ENCODE measurements around the gene SFI1.

The SFI1 gene

GRCh38 chr22:31474743-31475142 is 21.6 kb upstream of the SFI1 start:
- Histone ChIP-seq H4K91ac (ENCODE audit: low read depth, low read length, poor library complexity) (no peak overlapping the region), H2BK5ac (ENCODE audit: low read length) (no peak overlapping the region), H3K4me2 (ENCODE audit: insufficient read depth, low read length, poor library complexity, severe bottlenecking) (no peak overlapping the region), H3K14ac (ENCODE audit: low read length) (no peak overlapping the region), H3K23ac (ENCODE audit: low read depth, low read length, poor library complexity) (no peak overlapping the region), H3K9me3 (replicated peaks in 1 of 2; ENCODE audit: control insufficient read depth in 2 of 2, insufficient read depth in 1 of 2, low read depth in 1 of 2, low read length in 2 of 2) (no peaks in the 10 kb centered on the region), H3K18ac (ENCODE audit: low read length) (no peak overlapping the region), H3K4me3 (ENCODE audit: low read length in 2 of 2) (no peak overlapping the region), H2AK5ac (ENCODE audit: low read depth, low read length) (no peak overlapping the region), H2BK12ac (ENCODE audit: low read length) (no peak overlapping the region), H2AFZ (ENCODE audit: low read length) (no peak overlapping the region), H3K79me1 (ENCODE audit: low read depth, low read length) (peaks cover 3% of the 10 kb centered on the region), H3K36me3 (replicated peaks in 1 of 2; ENCODE audit: control insufficient read depth in 2 of 2, insufficient read depth in 2 of 2, low read length in 2 of 2) (peaks cover 8 to 85% of the 10 kb centered on the region in 2 donors), H3K4ac (ENCODE audit: low read length) (no peak overlapping the region), H3K27ac (replicated peaks; ENCODE audit: low read length) (no peak overlapping the region), H2BK15ac (ENCODE audit: low read length) (no peak overlapping the region), H4K8ac (ENCODE audit: low read depth, low read length) (no peak overlapping the region), H3K27me3 (ENCODE audit: control insufficient read depth in 3 of 3, insufficient read depth in 3 of 3, low read depth in 1 of 3, low read length in 3 of 3) (no peaks in the 10 kb centered on the region), H2BK120ac (ENCODE audit: low read depth, low read length) (no peak overlapping the region), H3K4me1 (ENCODE audit: control insufficient read depth in 2 of 2, insufficient read depth in 1 of 2, low read depth in 1 of 2, low read length in 2 of 2) (no peaks in the 10 kb centered on the region), H3K9ac (ENCODE audit: low read depth, low read length, poor library complexity) (no peak overlapping the region)
- DNase-seq (ENCODE audit: low spot score) = no peak
- no CpG with 5 or more reads among the region's 2 CpGs for WGBS, 2 donors (ENCODE audit: extremely low coverage in 2 of 2, insufficient read length in 2 of 2, insufficient replicate concordance in 1 of 2)

- DNase-seq (ENCODE audit: low spot score) = no peak
- no peak overlapping the region for H2AK5ac ChIP-seq (ENCODE audit: low read depth, low read length)
- H2AFZ ChIP-seq (ENCODE audit: low read length) = no peak overlapping the region
- no peak overlapping the region for H4K8ac ChIP-seq (ENCODE audit: low read depth, low read length)
- no peak overlapping the region for H2BK120ac ChIP-seq (ENCODE audit: low read depth, low read length)
- peaks cover 3% of the 10 kb centered on the region for H3K79me1 ChIP-seq (ENCODE audit: low read depth, low read length)
- no peak overlapping the region for H3K27ac ChIP-seq (replicated peaks; ENCODE audit: low read length)
- H3K14ac ChIP-seq (ENCODE audit: low read length) = no peak overlapping the region
- H3K9me3 ChIP-seq (replicated peaks in 1 of 2; ENCODE audit: control insufficient read depth in 2 of 2, insufficient read depth in 1 of 2, low read depth in 1 of 2, low read length in 2 of 2) = no peaks in the 10 kb centered on the region
- H3K27me3 ChIP-seq (ENCODE audit: control insufficient read depth in 3 of 3, insufficient read depth in 3 of 3, low read depth in 1 of 3, low read length in 3 of 3) = no peaks in the 10 kb centered on the region
- H4K91ac ChIP-seq (ENCODE audit: low read depth, low read length, poor library complexity) = no peak overlapping the region
- H3K4me2 ChIP-seq (ENCODE audit: insufficient read depth, low read length, poor library complexity, severe bottlenecking) = no peak overlapping the region
- no peak overlapping the region for H3K18ac ChIP-seq (ENCODE audit: low read length)
- H3K23ac ChIP-seq (ENCODE audit: low read depth, low read length, poor library complexity) = no peak overlapping the region
- H2BK12ac ChIP-seq (ENCODE audit: low read length) = no peak overlapping the region
- peaks cover 6 to 90% of the 10 kb centered on the region in 2 donors for H3K36me3 ChIP-seq (replicated peaks in 1 of 2; ENCODE audit: control insufficient read depth in 2 of 2, insufficient read depth in 2 of 2, low read length in 2 of 2)
- no peaks in the 10 kb centered on the region for H3K4me1 ChIP-seq (ENCODE audit: control insufficient read depth in 2 of 2, insufficient read depth in 1 of 2, low read depth in 1 of 2, low read length in 2 of 2)
- H3K4me3 ChIP-seq (ENCODE audit: low read length in 2 of 2) = no peak overlapping the region
- H2BK5ac ChIP-seq (ENCODE audit: low read length) = no peak overlapping the region
- H3K4ac ChIP-seq (ENCODE audit: low read length) = no peak overlapping the region
- no peak overlapping the region for H2BK15ac ChIP-seq (ENCODE audit: low read length)
- no peak overlapping the region for H3K9ac ChIP-seq (ENCODE audit: low read depth, low read length, poor library complexity)
- no CpG with 5 or more reads among the region's 3 CpGs for WGBS, 2 donors (ENCODE audit: extremely low coverage in 2 of 2, insufficient read length in 2 of 2, insufficient replicate concordance in 1 of 2)
These were observed 20.5 kb upstream of the SFI1 start for GRCh38 chr22:31475800-31476199.

DNA sequence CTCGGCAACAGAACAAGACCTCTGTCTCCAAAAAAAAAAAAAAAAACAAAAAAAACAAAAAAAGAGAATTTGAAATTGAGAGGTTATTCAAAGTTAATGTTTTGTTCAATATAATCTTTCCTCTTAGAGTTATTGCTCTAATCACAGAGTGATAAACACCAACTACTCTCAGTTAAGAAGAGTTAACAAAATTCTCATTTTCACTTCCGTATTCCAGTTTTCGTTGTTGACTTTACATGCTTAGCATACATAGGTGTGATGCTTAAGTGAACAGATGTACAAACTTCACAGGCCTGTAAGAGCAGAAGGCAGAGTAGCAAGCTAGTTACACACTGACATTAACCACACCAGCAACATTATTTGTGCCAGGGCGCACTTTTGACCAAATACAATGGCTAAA is 19.0 kb upstream of the SFI1 start:
- Histone ChIP-seq H3K14ac (ENCODE audit: low read length) (no peak overlapping the region), H3K4me3 (ENCODE audit: low read length in 2 of 2) (no peak overlapping the region), H2BK5ac (ENCODE audit: low read length) (no peak overlapping the region), H3K27me3 (ENCODE audit: control insufficient read depth in 3 of 3, insufficient read depth in 3 of 3, low read depth in 1 of 3, low read length in 3 of 3) (no peaks in the 10 kb centered on the region), H3K18ac (ENCODE audit: low read length) (no peak overlapping the region), H2AK5ac (ENCODE audit: low read depth, low read length) (no peak overlapping the region), H3K4me1 (ENCODE audit: control insufficient read depth in 2 of 2, insufficient read depth in 1 of 2, low read depth in 1 of 2, low read length in 2 of 2) (no peaks in the 10 kb centered on the region), H3K79me1 (ENCODE audit: low read depth, low read length) (peaks cover 3% of the 10 kb centered on the region), H2BK15ac (ENCODE audit: low read length) (no peak overlapping the region), H3K4me2 (ENCODE audit: insufficient read depth, low read length, poor library complexity, severe bottlenecking) (no peak overlapping the region), H3K27ac (replicated peaks; ENCODE audit: low read length) (no peak overlapping the region), H2BK120ac (ENCODE audit: low read depth, low read length) (no peak overlapping the region), H3K36me3 (replicated peaks in 1 of 2; ENCODE audit: control insufficient read depth in 2 of 2, insufficient read depth in 2 of 2, low read length in 2 of 2) (peaks cover 12 to 90% of the 10 kb centered on the region in 2 donors), H4K91ac (ENCODE audit: low read depth, low read length, poor library complexity) (no peak overlapping the region), H4K8ac (ENCODE audit: low read depth, low read length) (no peak overlapping the region), H2BK12ac (ENCODE audit: low read length) (no peak overlapping the region), H3K9ac (ENCODE audit: low read depth, low read length, poor library complexity) (no peak overlapping the region), H3K23ac (ENCODE audit: low read depth, low read length, poor library complexity) (no peak overlapping the region), H3K9me3 (replicated peaks in 1 of 2; ENCODE audit: control insufficient read depth in 2 of 2, insufficient read depth in 1 of 2, low read depth in 1 of 2, low read length in 2 of 2) (no peaks in the 10 kb centered on the region), H2AFZ (ENCODE audit: low read length) (no peak overlapping the region), H3K4ac (ENCODE audit: low read length) (no peak overlapping the region)
- no CpG with 5 or more reads among the region's 4 CpGs for WGBS, 2 donors (ENCODE audit: extremely low coverage in 2 of 2, insufficient read length in 2 of 2, insufficient replicate concordance in 1 of 2)
- DNase-seq (ENCODE audit: low spot score) = no peak

GRCh38 chr22:31481129-31481528 is 15.2 kb upstream of the SFI1 start:
- Histone ChIP-seq H2AFZ (ENCODE audit: low read length) (no peak overlapping the region), H3K36me3 (replicated peaks in 1 of 2; ENCODE audit: control insufficient read depth in 2 of 2, insufficient read depth in 2 of 2, low read length in 2 of 2) (peaks cover 16 to 89% of the 10 kb centered on the region in 2 donors)
- WGBS, 2 donors (ENCODE audit: extremely low coverage in 2 of 2, insufficient read length in 2 of 2, insufficient replicate concordance in 1 of 2) = no CpG with 5 or more reads among the region's 3 CpGs

More at GRCh38 chr22:31481129-31481528, 15.2 kb upstream of the SFI1 start:
- Histone ChIP-seq H3K4me1 (ENCODE audit: control insufficient read depth in 2 of 2, insufficient read depth in 1 of 2, low read depth in 1 of 2, low read length in 2 of 2) (no peaks in the 10 kb centered on the region), H3K27ac (replicated peaks; ENCODE audit: low read length) (no peak overlapping the region), H3K79me1 (ENCODE audit: low read depth, low read length) (peaks cover 6% of the 10 kb centered on the region), H3K4me2 (ENCODE audit: insufficient read depth, low read length, poor library complexity, severe bottlenecking) (no peak overlapping the region), H2AK5ac (ENCODE audit: low read depth, low read length) (no peak overlapping the region), H3K27me3 (ENCODE audit: control insufficient read depth in 3 of 3, insufficient read depth in 3 of 3, low read depth in 1 of 3, low read length in 3 of 3) (no peaks in the 10 kb centered on the region), H3K9ac (ENCODE audit: low read depth, low read length, poor library complexity) (no peak overlapping the region), H3K18ac (ENCODE audit: low read length) (no peak overlapping the region), H3K4ac (ENCODE audit: low read length) (no peak overlapping the region), H3K14ac (ENCODE audit: low read length) (no peak overlapping the region), H2BK12ac (ENCODE audit: low read length) (no peak overlapping the region), H3K4me3 (ENCODE audit: low read length in 2 of 2) (no peak overlapping the region), H2BK15ac (ENCODE audit: low read length) (no peak overlapping the region), H2BK120ac (ENCODE audit: low read depth, low read length) (no peak overlapping the region), H3K9me3 (replicated peaks in 1 of 2; ENCODE audit: control insufficient read depth in 2 of 2, insufficient read depth in 1 of 2, low read depth in 1 of 2, low read length in 2 of 2) (no peaks in the 10 kb centered on the region), H4K8ac (ENCODE audit: low read depth, low read length) (no peak overlapping the region), H4K91ac (ENCODE audit: low read depth, low read length, poor library complexity) (no peak overlapping the region), H2BK5ac (ENCODE audit: low read length) (no peak overlapping the region), H3K23ac (ENCODE audit: low read depth, low read length, poor library complexity) (no peak overlapping the region)
- no peak for DNase-seq (ENCODE audit: low spot score)

Measured in neuronal stem cell (in vitro differentiated cells).